DOHH2 (cell line): Measurements from ENCODE around the gene YBX2.

ENCODE experiments used
- CTCF ChIP-seq: fragments of 200-600 bp; sonication (generic); IDR thresholded peaks from one replicate; pipeline ENCODE4 v1.5.1; 2014; ENCODE audit warnings: antibody characterized with exemption, mild to moderate bottlenecking, low read depth, low read length; ENCODE audit not compliant: poor library complexity, severe bottlenecking
- EZH2phosphoT487 ChIP-seq: fragments of 200-600 bp; sonication (generic); IDR thresholded peaks from 2 replicates; pipeline ENCODE4 v1.6.1; 2017; ENCODE audit warnings: borderline replicate concordance, mild to moderate bottlenecking, antibody characterized with exemption, low read length, moderate library complexity, mixed read lengths

GRCh38 chr17:7289256-7290032, 5.0 kb downstream of the YBX2 start:
- TF ChIP-seq CTCF (no peak), EZH2phosphoT487 (no peak)
